D341Med (cell line): ENCODE data around the gene ZSCAN31.
"Not testable (repeated sequence)": the region's sequence is repeated elsewhere in the genome, so short reads cannot be mapped to it uniquely, and the experiment has no call there.

Experiments used
- DNase-seq: peaks from one replicate; pipeline ENCODE4 v3.0.0; 2012; ENCODE audit warnings: low spot score

The ZSCAN31 gene

GRCh38 chr6:28317866-28318265 is 18.1 kb downstream of the ZSCAN31 start:
- DNase-seq, result not testable (repeated sequence)

DNA sequence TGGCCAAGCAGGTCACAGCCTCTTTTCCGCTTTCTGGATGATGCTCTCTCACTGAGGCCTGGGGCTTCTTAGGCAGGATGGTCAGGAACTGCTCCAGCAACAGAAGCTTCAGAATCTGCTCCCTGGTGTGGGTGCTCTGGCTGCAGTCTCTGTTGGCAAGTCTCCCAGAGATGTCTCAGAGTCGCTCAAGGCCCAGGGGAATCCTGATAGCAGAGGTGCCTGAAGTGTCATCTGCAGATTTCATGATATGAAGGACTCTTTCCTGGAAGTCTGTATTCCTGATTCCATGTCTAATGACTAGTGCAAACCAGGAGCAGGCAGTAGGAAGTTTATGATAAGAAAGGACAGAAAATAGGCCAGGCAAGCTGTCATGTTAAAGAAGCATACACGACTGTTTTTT is 20.3 kb downstream of the ZSCAN31 start:
- no peak for DNase-seq

- no peak for DNase-seq
Observed at GRCh38 chr6:28312939-28313338, 23.0 kb downstream of the ZSCAN31 start.

- DNase-seq, result no peak
Observed at GRCh38 chr6:28311139-28311823, 24.7 kb downstream of the ZSCAN31 start.

DNA sequence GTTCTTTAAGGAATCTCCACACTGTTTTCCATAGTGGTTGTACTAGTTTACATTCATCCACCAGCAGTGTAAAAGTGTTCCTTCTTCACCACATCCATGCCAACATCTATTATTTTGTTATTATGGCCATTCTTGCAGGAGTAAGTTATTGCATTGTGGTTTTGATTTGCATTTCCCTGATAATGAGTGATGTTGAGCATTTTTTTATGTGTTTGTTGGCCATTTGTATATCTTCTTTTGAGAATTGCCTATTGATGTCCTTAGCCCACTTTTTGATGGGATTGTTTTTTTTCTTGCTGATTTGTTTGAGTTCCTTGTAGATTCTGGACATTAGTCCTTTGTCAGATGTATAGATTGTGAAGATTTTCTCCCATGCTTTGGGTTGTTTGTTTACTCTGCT is 29.6 kb downstream of the ZSCAN31 start:
- not testable (repeated sequence) for DNase-seq

- no peak for DNase-seq
Observed at GRCh38 chr6:28303570-28303969, 32.4 kb downstream of the ZSCAN31 start.

- no peak for DNase-seq
Observed at GRCh38 chr6:28296520-28297060, 39.4 kb downstream of the ZSCAN31 start.

- DNase-seq, result no peak
Observed at GRCh38 chr6:28295326-28295725, 40.6 kb downstream of the ZSCAN31 start.

- no peak for DNase-seq
Observed at GRCh38 chr6:28291573-28291972, 44.4 kb downstream of the ZSCAN31 start.

DNA sequence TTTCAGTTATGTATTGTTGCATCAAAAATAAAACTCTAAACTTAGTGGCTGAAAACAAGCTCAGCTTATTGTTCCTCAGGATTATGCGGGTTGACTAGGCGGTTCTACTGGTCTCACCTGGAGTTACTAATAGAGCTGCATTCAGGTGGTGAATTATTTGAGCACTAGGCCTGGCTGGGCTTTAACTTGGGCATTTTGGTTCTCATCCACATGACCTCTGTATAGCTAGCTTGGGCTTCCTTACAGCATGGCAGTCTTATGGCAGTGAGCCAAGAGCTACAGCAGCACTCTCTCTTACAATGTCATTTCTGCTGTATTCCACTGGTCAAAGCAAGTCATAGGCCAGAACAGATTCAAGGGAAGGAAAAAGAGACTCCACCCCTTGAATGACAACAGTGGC is 53.0 kb downstream of the ZSCAN31 start:
- no peak for DNase-seq

DNA sequence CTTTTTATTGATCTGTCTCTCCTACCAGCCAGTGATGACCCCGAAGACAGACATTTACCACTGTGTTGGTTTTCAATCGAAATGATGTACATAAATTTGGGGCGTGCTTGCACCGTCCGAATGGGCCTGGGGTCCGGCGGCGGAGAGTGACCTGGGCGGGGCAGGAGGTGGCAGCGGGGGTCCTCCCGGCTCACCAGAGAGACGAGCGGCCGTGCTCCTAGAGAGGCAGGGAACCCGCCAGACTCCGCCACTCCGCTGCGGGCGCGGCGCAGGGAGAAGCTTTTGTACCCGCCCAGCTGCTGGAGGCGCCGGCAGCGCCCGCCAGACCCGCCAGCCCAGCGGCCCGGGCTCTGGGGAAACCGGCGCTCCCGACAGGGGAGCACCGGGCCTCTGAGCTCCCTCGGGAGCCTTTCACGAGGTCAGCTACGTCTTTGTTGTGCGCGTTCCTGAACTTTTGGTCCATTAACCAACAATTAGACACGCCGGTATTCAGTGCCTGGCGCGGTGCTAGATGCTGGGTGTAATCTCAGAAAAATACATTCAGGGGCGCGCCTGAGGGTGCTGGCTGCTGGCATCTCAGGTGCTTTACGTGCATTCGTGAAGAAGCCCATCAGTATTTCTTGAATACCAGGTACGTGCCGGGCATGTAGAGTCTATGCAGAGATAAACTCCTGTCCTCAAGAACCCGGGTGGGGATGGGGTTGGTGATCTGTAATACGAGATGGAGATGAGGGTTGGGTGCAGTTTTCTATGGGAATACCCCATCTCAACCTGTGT is 54.5 kb downstream of the ZSCAN31 start, which contains the start of gene PGBD1:
Gene PGBD1, plus strand, starts transcription at position 285 of the 777 bp plus-strand sequence. CDS start 2,242 bp downstream, outside the sequence.
- peak; percentile 93 for DNase-seq

DNA sequence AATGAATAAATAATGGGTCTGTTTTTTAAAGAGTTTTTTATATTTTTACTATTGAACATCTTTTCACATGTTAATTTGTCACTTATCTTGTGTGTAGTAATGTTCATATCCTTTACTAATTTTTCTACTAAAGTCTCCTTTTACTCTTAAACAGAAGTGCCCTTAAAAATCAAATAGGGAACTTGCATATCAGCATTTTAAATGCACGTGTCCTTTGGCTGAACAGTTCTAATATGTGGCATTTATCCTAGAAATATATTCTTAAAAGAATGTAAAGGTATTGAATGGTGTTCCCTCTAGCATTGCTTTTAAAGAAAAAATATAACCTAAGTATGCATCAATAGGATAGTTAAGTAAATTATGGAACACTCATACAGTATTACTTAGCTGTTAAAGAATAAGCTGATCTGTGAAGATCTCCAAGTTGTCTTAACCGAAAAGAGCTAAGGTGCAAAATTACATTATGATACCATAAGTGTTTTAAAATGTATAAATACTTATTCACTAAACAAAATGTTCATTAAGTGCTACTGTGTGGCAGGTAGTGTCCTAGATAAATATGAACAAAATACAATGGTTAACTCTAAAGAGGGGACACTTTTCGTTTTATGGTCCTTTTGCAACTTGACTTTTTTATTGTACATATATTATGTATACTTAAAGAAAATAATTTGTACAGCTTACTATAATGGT is 55.2 kb downstream of the ZSCAN31 start:
- DNase-seq, result no peak

- DNase-seq, result no peak
Observed at GRCh38 chr6:28277746-28278145, 58.2 kb downstream of the ZSCAN31 start.

- no peak for DNase-seq
Observed at GRCh38 chr6:28274888-28275287, 61.1 kb downstream of the ZSCAN31 start.
